CD14-positive monocyte (primary cell): Measurements from ENCODE around the gene MKRN1. TPM values are rescaled to one million over a fixed set of nuclear protein-coding genes. Genes with fewer than 3 reads are reported as not detected.

Source experiments
- DNase-seq, 3 donors: peaks; one replicate each; pipeline ENCODE4 v3.0.0-alpha.2; 2011 to 2022
- H2AFZ ChIP-seq: 2 replicates; pipeline ENCODE4 v1.6.0; 2012; ENCODE audit warnings: mild to moderate bottlenecking, low read depth, low read length, inconsistent platforms; ENCODE audit not compliant: insufficient read depth, poor library complexity, severe bottlenecking
- H3K27ac ChIP-seq, 2 donors: 1 replicate in 1 of 2; 2 replicates in 1 of 2; pipeline ENCODE4 v1.5.1; 2012 to 2013; ENCODE audit warnings: low read length in 2 of 2, control low read depth in 1 of 2, inconsistent platforms in 1 of 2, low read depth in 1 of 2, mild to moderate bottlenecking in 1 of 2
- H3K27me3 ChIP-seq, 2 donors: one replicate each; pipeline versions ENCODE4 v1.6.0 to v1.6.1; 2011 to 2013; ENCODE audit warnings: low read length in 2 of 2; ENCODE audit not compliant: control insufficient read depth in 2 of 2, insufficient read depth in 2 of 2
- H3K36me3 ChIP-seq, 2 donors: replicated peaks in 1 of 2; 1 replicate in 1 of 2; 2 replicates in 1 of 2; pipeline versions ENCODE4 v1.5.1 to v1.6.1; 2012 to 2013; ENCODE audit warnings: low read length in 2 of 2, control low read depth in 1 of 2, inconsistent platforms in 1 of 2, mild to moderate bottlenecking in 1 of 2; ENCODE audit not compliant: insufficient read depth in 2 of 2, control insufficient read depth in 1 of 2
- H3K4me1 ChIP-seq, 2 donors: 1 replicate in 1 of 2; 2 replicates in 1 of 2; pipeline versions ENCODE4 v1.5.1 to v1.6.1; 2012 to 2013; ENCODE audit warnings: low read length in 2 of 2, control low read depth in 1 of 2, inconsistent platforms in 1 of 2, mild to moderate bottlenecking in 1 of 2, moderate library complexity in 1 of 2; ENCODE audit not compliant: insufficient read depth in 2 of 2, control insufficient read depth in 1 of 2
- H3K4me2 ChIP-seq: replicated peaks from 2 replicates; pipeline ENCODE3; 2012; ENCODE audit warnings: low read length, moderate library complexity, mild to moderate bottlenecking; ENCODE audit not compliant: poor library complexity, severe bottlenecking; ENCODE audit errors: extremely low read depth
- H3K4me3 ChIP-seq, 3 experiments: fragments of 200-600 bp in 1 of 3; sonication (generic) in 1 of 3; replicated peaks in 1 of 3; 1 replicate in 2 of 3; 2 replicates in 1 of 3; pipeline ENCODE4 v1.5.1; 2011 to 2013; ENCODE audit warnings: low read length in 3 of 3, mild to moderate bottlenecking in 3 of 3, control low read depth in 2 of 3, low read depth in 2 of 3, inconsistent platforms in 1 of 3, moderate library complexity in 1 of 3
- H3K79me2 ChIP-seq: 2 replicates; pipeline ENCODE4 v1.6.0; 2012; ENCODE audit warnings: mild to moderate bottlenecking, control low read depth, inconsistent platforms, low read length, moderate library complexity; ENCODE audit not compliant: insufficient read depth
- H3K9ac ChIP-seq: 2 replicates; pipeline ENCODE4 v1.6.0; 2017; ENCODE audit warnings: low read length, mild to moderate bottlenecking; ENCODE audit not compliant: insufficient read depth, poor library complexity, severe bottlenecking
- H3K9me3 ChIP-seq, 2 donors: replicated peaks in 1 of 2; 1 replicate in 1 of 2; 2 replicates in 1 of 2; pipeline versions ENCODE4 v1.5.1 to v1.6.1; 2012 to 2013; ENCODE audit warnings: low read length in 2 of 2, control low read depth in 1 of 2; ENCODE audit not compliant: control insufficient read depth in 1 of 2, insufficient read depth in 1 of 2
- H4K20me1 ChIP-seq: 2 replicates; pipeline ENCODE4 v1.6.0; 2012; ENCODE audit warnings: mild to moderate bottlenecking, low read length, control low read depth, moderate library complexity; ENCODE audit not compliant: insufficient read depth
- H3K27ac Mint-ChIP-seq, 7 donors: one replicate each; pipeline ENCODE4 v1.8.0; 2020; ENCODE audit warnings: mild to moderate bottlenecking in 7 of 7, mixed read lengths in 7 of 7, moderate library complexity in 6 of 7, inconsistent platforms in 2 of 7
- H3K27me3 Mint-ChIP-seq, 3 donors: one replicate each; pipeline ENCODE4 v1.8.0; 2021 to 2022; ENCODE audit warnings: low read depth in 3 of 3, mild to moderate bottlenecking in 3 of 3, mixed read lengths in 3 of 3, moderate library complexity in 3 of 3, inconsistent platforms in 1 of 3
- H3K36me3 Mint-ChIP-seq, 2 donors: one replicate each; pipeline ENCODE4 v1.8.0; 2020; ENCODE audit warnings: mixed read lengths in 2 of 2, inconsistent platforms in 1 of 2, mild to moderate bottlenecking in 1 of 2
- H3K4me1 Mint-ChIP-seq: one replicate; pipeline ENCODE4 v1.8.0; 2020; ENCODE audit warnings: mild to moderate bottlenecking, mixed read lengths
- H3K4me3 Mint-ChIP-seq, 2 donors: one replicate each; pipeline ENCODE4 v1.8.0; 2020; ENCODE audit warnings: mild to moderate bottlenecking in 2 of 2, mixed read lengths in 2 of 2, moderate library complexity in 1 of 2
- H3K9me3 Mint-ChIP-seq, 7 donors: one replicate each; pipeline ENCODE4 v1.8.0; 2020 to 2022; ENCODE audit warnings: mixed read lengths in 7 of 7, mild to moderate bottlenecking in 6 of 7, moderate library complexity in 6 of 7, inconsistent platforms in 2 of 7
- WGBS: methylation state at CpG from one replicate; pipeline ENCODE4 v1.1.5; 2013; ENCODE audit warnings: missing lambda C conversion rate; ENCODE audit not compliant: insufficient coverage; 5-methylcytosine and 5-hydroxymethylcytosine counted together
- intact Hi-C, 2 donors: fragments of 100-400 bp; cut with micrococcal nuclease; formaldehyde crosslinking; loops; one replicate each; pipeline versions ENCODE4 v1.15.0 to v1.15.1; 2023
- polyA plus RNA-seq, 3 donors: library from polyadenylated mRNA; depleted of rRNA in 1 of 3; unstranded in 2 of 3; stranded (reverse) in 1 of 3; fragments of 300-500 nt in 2 of 3; fragments of >200 nt in 1 of 3; fragmentation: Illumina TruSeq in 2 of 3; gene quantifications; 1 replicate in 2 of 3; 2 replicates in 1 of 3; pipeline ENCODE4 v1.2.3, GENCODE V29; 2012 to 2021
- TF ChIP-seq, protein P1 (sequence below): fragments of 200-600 bp; IDR thresholded peaks from one replicate; pipeline ENCODE4 v1.8.0; 2022; ENCODE audit warnings: antibody characterized with exemption, mild to moderate bottlenecking

MKRN1 gene
- polyA plus RNA-seq, 3 donors: 88.4 to 160 (median 127) TPM

DNA sequence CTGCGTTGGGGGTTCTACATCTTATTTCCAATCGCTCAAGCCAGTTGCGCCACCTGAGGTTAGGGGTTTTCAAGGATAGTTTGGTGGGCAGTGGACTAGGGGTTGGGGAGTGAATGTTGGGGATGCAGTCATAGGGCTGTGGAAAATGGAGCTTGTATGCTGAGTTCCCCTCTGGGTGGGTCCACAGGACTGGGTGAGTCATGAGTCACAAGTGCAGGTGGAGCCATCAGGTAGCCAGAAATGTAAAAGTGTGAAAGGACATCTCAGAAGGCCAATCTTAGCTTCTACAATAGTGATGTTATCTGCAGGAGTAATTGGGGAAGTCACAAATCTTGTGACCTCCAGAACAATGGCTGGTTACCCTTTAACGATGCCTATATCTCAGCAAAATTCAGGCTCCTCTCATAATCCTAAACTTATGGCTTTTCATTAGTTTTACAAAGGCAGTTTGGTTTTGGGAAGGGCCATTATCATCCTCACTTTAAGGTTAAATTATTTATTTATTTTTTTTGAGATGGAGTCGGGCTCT lies 18.0 kb upstream of the MKRN1 start:
- no peak overlapping the region for H3K27ac Mint-ChIP-seq
- no peaks in the 10 kb centered on the region for H3K9me3 ChIP-seq
- no peaks in the 10 kb centered on the region for H3K79me2 ChIP-seq
- no peak overlapping the region for H3K4me3 Mint-ChIP-seq
- TF ChIP-seq, protein P1, sequence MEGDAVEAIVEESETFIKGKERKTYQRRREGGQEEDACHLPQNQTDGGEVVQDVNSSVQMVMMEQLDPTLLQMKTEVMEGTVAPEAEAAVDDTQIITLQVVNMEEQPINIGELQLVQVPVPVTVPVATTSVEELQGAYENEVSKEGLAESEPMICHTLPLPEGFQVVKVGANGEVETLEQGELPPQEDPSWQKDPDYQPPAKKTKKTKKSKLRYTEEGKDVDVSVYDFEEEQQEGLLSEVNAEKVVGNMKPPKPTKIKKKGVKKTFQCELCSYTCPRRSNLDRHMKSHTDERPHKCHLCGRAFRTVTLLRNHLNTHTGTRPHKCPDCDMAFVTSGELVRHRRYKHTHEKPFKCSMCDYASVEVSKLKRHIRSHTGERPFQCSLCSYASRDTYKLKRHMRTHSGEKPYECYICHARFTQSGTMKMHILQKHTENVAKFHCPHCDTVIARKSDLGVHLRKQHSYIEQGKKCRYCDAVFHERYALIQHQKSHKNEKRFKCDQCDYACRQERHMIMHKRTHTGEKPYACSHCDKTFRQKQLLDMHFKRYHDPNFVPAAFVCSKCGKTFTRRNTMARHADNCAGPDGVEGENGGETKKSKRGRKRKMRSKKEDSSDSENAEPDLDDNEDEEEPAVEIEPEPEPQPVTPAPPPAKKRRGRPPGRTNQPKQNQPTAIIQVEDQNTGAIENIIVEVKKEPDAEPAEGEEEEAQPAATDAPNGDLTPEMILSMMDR: no peak
- H3K4me3 ChIP-seq: no peak overlapping the region
- no peak overlapping the region for H3K27ac ChIP-seq
- no peak for DNase-seq
- H4K20me1 ChIP-seq: no peaks in the 10 kb centered on the region
- peaks cover 4% of the 10 kb centered on the region for H3K4me1 Mint-ChIP-seq
- intact Hi-C loops: no loop called here
- H3K4me1 ChIP-seq: peaks cover 4% of the 10 kb centered on the region in 2 donors
- H3K36me3 ChIP-seq: no peaks in the 10 kb centered on the region
- no peaks in the 10 kb centered on the region for H3K27me3 ChIP-seq
- H3K27me3 Mint-ChIP-seq: peaks cover 0 to 5% (median 0%) of the 10 kb centered on the region in 3 donors
- WGBS: 93% methylated on average over 3 of the region's 5 CpGs
- H3K9ac ChIP-seq: no peak overlapping the region
- H2AFZ ChIP-seq: no peak overlapping the region
- no peaks in the 10 kb centered on the region for H3K36me3 Mint-ChIP-seq
- H3K9me3 Mint-ChIP-seq: no peaks in the 10 kb centered on the region
- no peak overlapping the region for H3K4me2 ChIP-seq

DNA sequence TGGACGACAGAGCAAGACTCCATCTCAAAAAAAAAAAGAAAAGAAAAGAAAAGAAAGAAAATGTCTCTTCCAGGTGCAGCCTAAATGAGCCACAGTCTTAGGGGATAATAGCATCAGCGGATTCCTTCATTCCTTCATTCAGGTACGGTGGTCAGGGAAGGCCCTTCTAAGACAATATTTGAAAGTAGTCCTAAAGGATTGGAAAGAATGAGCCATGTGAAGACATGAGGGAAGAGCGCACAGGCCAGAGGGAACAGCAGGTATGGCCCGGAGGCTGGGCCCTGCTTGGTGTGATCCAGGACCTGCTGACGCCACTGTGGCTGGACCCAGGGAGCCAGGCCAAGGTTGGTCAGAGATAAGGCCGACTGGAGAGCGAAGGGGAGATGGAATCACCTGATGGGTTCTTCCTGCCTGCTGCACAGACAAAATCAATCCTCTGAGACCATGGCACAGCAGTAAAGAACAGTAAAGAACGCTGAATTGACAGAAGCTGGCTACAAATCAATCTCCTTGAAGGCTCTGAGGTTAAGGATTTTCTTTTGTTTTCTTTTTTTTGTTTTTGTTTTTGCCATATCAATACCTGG lies 16.3 kb upstream of the MKRN1 start:
- peaks cover 4% of the 10 kb centered on the region for H3K4me1 Mint-ChIP-seq
- H3K9ac ChIP-seq: no peak overlapping the region
- 94% methylated on average over 7 of the region's 9 CpGs for WGBS

More for the DNA sequence above, 16.3 kb upstream of the MKRN1 start:
- DNase-seq: no peak
- Histone ChIP-seq H3K9me3 (no peaks in the 10 kb centered on the region), H3K79me2 (no peaks in the 10 kb centered on the region), H3K27me3 (no peaks in the 10 kb centered on the region), H3K4me3 (no peak overlapping the region), H3K27ac (no peak overlapping the region), H2AFZ (no peak overlapping the region), H3K4me1 (peaks cover 4% of the 10 kb centered on the region in 2 donors), H3K4me2 (no peak overlapping the region), H3K36me3 (no peaks in the 10 kb centered on the region), H4K20me1 (no peaks in the 10 kb centered on the region)
- H3K4me3 Mint-ChIP-seq: no peak overlapping the region
- TF ChIP-seq, protein P1: no peak
- intact Hi-C loops: no loop called here
- no peaks in the 10 kb centered on the region for H3K9me3 Mint-ChIP-seq
- H3K36me3 Mint-ChIP-seq: no peaks in the 10 kb centered on the region
- H3K27me3 Mint-ChIP-seq: peaks cover 0 to 5% (median 0%) of the 10 kb centered on the region in 3 donors
- H3K27ac Mint-ChIP-seq: no peak overlapping the region
